MM.1S (cell line): ENCODE data around the gene SEMA3C.

ENCODE experiments used
- DNase-seq: peaks from one replicate; pipeline ENCODE4 v3.0.0-alpha.2; 2015
- H2AFZ ChIP-seq: fragments of 300-600 bp; sonication (generic); 2 replicates; pipeline ENCODE4 v1.6.0; 2016; ENCODE audit warnings: antibody characterized with exemption, low read length
- H3F3A ChIP-seq: fragments of 300-600 bp; sonication (generic); 2 replicates; pipeline ENCODE4 v1.6.1; 2016; ENCODE audit warnings: mild to moderate bottlenecking, antibody characterized with exemption, low read length, moderate library complexity, mixed read lengths; ENCODE audit not compliant: insufficient read depth
- H3K27ac ChIP-seq: fragments of 300-600 bp; sonication (generic); 2 replicates; pipeline ENCODE4 v1.5.1; 2016; ENCODE audit warnings: mild to moderate bottlenecking, low read length
- H3K27me3 ChIP-seq: fragments of 300-600 bp; sonication (generic); replicated peaks from 2 replicates; pipeline ENCODE4 v1.6.0; 2016; ENCODE audit warnings: low read length; ENCODE audit not compliant: insufficient read depth
- H3K36me3 ChIP-seq: fragments of 300-600 bp; sonication (generic); replicated peaks from 2 replicates; pipeline ENCODE4 v1.6.1; 2016; ENCODE audit warnings: mild to moderate bottlenecking, low read length, mixed read lengths; ENCODE audit not compliant: insufficient read depth
- H3K4me1 ChIP-seq: fragments of 300-600 bp; sonication (generic); 2 replicates; pipeline ENCODE4 v1.6.1; 2016; ENCODE audit warnings: low read length, mixed read lengths
- H3K4me2 ChIP-seq: fragments of 300-600 bp; sonication (generic); 2 replicates; pipeline ENCODE4 v1.6.0; 2016; ENCODE audit warnings: low read depth, low read length
- H3K4me3 ChIP-seq: fragments of 300-600 bp; sonication (generic); 2 replicates; pipeline ENCODE4 v1.5.1; 2016; ENCODE audit warnings: low read length, mixed read lengths
- H3K79me2 ChIP-seq: fragments of 300-600 bp; sonication (generic); 2 replicates; pipeline ENCODE4 v1.6.1; 2016; ENCODE audit warnings: mixed run types, low read length, mixed read lengths
- H3K9ac ChIP-seq: fragments of 300-600 bp; sonication (generic); 2 replicates; pipeline ENCODE4 v1.6.1; 2016; ENCODE audit warnings: low read length, mixed read lengths
- H3K9me2 ChIP-seq: fragments of 300-600 bp; sonication (generic); replicated peaks from 2 replicates; pipeline ENCODE4 v1.6.1; 2016; ENCODE audit warnings: mild to moderate bottlenecking, low read length, mixed read lengths; ENCODE audit not compliant: insufficient read depth
- H3K9me3 ChIP-seq: fragments of 300-600 bp; sonication (generic); replicated peaks from 2 replicates; pipeline ENCODE4 v1.6.1; 2016; ENCODE audit warnings: mild to moderate bottlenecking, low read length, mixed read lengths; ENCODE audit not compliant: insufficient read depth
- H4K20me1 ChIP-seq: fragments of 300-600 bp; sonication (generic); 2 replicates; pipeline ENCODE4 v1.6.1; 2016; ENCODE audit warnings: mild to moderate bottlenecking, low read length, moderate library complexity, mixed read lengths; ENCODE audit not compliant: insufficient read depth
- CTCF ChIP-seq: fragments of 300-600 bp; sonication (generic); IDR thresholded peaks from 2 replicates; pipeline ENCODE4 v1.5.1; 2016; ENCODE audit warnings: antibody characterized with exemption, low read length, mixed read lengths
- EZH2 ChIP-seq: fragments of 300-600 bp; sonication (generic); optimal IDR thresholded peaks from 2 replicates; pipeline ENCODE3; 2017; ENCODE audit warnings: low read depth, mild to moderate bottlenecking, antibody characterized with exemption, low read length, mixed read lengths
- EZH2phosphoT487 ChIP-seq: fragments of 300-600 bp; sonication (generic); IDR thresholded peaks from 2 replicates; pipeline ENCODE4 v1.6.1; 2018; ENCODE audit warnings: antibody characterized with exemption, low read length

SEMA3C gene

DNA sequence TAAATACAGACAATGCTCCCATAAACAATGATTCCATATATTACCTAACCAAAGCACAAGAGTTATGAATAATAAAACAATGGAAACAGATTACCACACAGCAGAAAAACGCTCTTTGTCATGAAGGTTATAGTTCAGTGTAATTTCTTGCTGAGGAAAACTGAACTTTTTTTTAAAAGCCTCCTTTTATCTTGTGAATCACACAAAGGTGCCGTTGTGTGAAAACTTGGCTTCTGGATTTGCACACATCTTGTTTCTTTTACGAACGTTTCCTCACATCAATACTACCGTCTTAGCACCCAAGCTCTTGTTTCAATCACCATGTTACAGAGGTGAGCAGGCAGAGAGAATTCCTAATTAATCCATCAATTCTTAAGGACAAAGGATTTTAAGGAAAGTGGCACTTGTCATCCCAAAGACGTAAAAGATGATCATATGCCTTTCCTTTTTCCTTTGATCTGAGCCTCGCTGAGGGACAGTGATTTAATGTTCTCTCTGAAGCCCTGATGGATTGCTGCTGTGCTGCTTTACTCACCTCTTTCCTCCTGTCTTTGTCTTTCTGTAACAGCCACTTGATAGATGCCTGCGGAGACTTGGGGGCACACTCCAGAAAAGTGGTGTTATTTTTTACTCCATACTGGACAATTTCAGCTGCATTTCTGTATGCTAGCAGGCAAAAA is 170.3 kb downstream of the SEMA3C start:
- no peaks in the 10 kb centered on the region for H3K27me3 ChIP-seq
- H3K9me3 ChIP-seq: no peaks in the 10 kb centered on the region
- no peak overlapping the region for H3K27ac ChIP-seq
- no peak overlapping the region for H2AFZ ChIP-seq
- TF ChIP-seq CTCF (no peak), EZH2phosphoT487 (no peak), EZH2 (no peak)
- no peaks in the 10 kb centered on the region for H3K4me1 ChIP-seq
- no peak for DNase-seq
- H3K36me3 ChIP-seq: no peaks in the 10 kb centered on the region
- H3F3A ChIP-seq: no peaks in the 10 kb centered on the region
- no peak overlapping the region for H3K4me2 ChIP-seq
- no peaks in the 10 kb centered on the region for H4K20me1 ChIP-seq
- H3K9me2 ChIP-seq: no peaks in the 10 kb centered on the region
- no peak overlapping the region for H3K9ac ChIP-seq
- H3K4me3 ChIP-seq: no peak overlapping the region
- no peaks in the 10 kb centered on the region for H3K79me2 ChIP-seq

- H3K9me3 ChIP-seq: no peaks in the 10 kb centered on the region
- no peaks in the 10 kb centered on the region for H3F3A ChIP-seq
- no peaks in the 10 kb centered on the region for H3K27me3 ChIP-seq
- H3K36me3 ChIP-seq: no peaks in the 10 kb centered on the region
- H3K79me2 ChIP-seq: no peaks in the 10 kb centered on the region
- H4K20me1 ChIP-seq: no peaks in the 10 kb centered on the region
- no peak overlapping the region for H3K4me2 ChIP-seq
- H2AFZ ChIP-seq: no peak overlapping the region
- no peaks in the 10 kb centered on the region for H3K9me2 ChIP-seq
- no peaks in the 10 kb centered on the region for H3K4me1 ChIP-seq
- DNase-seq: no peak
- H3K27ac ChIP-seq: no peak overlapping the region
- TF ChIP-seq EZH2phosphoT487 (no peak), EZH2 (no peak)
- H3K9ac ChIP-seq: no peak overlapping the region
- no peak overlapping the region for H3K4me3 ChIP-seq
Measured at GRCh38 chr7:80740778-80741545, 177.9 kb downstream of the SEMA3C start.

GRCh38 chr7:80736371-80737125 is 182.3 kb downstream of the SEMA3C start:
- TF ChIP-seq EZH2phosphoT487: no peak
- TF ChIP-seq EZH2: no peak
- TF ChIP-seq CTCF: no peak
- Histone ChIP-seq H3K27me3 (no peaks in the 10 kb centered on the region), H3K9me3 (no peaks in the 10 kb centered on the region)

More at GRCh38 chr7:80736371-80737125, 182.3 kb downstream of the SEMA3C start:
- Histone ChIP-seq H3K36me3 (no peaks in the 10 kb centered on the region), H4K20me1 (no peaks in the 10 kb centered on the region), H2AFZ (no peak overlapping the region), H3K4me2 (no peak overlapping the region), H3K9me2 (no peaks in the 10 kb centered on the region), H3K27ac (no peak overlapping the region), H3K9ac (no peak overlapping the region), H3F3A (no peaks in the 10 kb centered on the region), H3K79me2 (no peaks in the 10 kb centered on the region), H3K4me1 (no peaks in the 10 kb centered on the region), H3K4me3 (no peak overlapping the region)
- no peak for DNase-seq
